HUDEP-2 (cell line): Measurements from ENCODE around the gene TPST2.
A peak's percentile ranks its signal among the peaks of the same experiment; 100 is the strongest.

Source experiments
- DNase-seq, 76 experiments: peaks; one replicate each; lab custom pipeline; 2025; ENCODE audit not compliant: unreplicated experiment in 76 of 76; lab: John Stamatoyannopoulos, UW

TPST2 gene

DNA sequence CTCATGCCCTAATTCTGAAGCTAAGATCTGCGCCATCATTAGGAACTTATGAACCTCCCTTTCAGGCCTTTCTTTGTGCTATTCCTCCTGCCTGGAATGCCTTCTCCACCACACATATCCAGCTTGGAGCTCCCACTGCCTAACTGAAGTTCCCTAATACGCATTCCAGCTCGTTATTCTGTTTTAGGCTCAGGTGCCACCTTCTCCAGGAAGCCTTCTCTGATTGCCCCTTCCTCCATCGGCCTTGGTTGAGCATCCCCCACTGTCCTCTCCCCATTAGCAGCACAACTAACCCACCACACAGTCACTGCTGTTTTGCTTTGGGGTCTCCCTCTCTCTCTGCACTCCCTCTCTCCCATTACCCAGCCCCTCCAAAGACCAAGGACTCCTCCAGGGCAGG, 22.7 kb upstream of the TPST2 start:
- no peak for DNase-seq

DNA sequence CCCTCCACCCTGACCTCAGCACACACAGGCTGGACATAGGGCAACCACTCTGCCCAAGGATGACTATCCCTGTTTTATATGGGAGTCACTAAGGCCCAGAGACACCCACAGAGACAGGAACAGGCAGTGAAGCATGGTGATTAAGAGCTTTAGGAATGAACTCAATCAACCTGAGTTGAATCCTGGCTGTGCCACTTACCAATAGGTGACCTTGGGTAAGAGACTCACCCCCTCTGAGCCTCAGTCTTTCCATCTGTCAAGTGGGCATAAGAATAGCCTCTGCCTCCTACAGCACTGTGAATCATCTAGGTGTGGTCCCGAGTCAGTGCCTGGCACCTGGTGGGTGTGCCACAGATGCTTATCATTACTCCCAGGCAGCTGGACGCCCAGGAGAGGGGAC, 21.1 kb upstream of the TPST2 start:
- DNase-seq, result peak in 7 of 76 experiments; percentile 13 to 35 (median 20)

DNA sequence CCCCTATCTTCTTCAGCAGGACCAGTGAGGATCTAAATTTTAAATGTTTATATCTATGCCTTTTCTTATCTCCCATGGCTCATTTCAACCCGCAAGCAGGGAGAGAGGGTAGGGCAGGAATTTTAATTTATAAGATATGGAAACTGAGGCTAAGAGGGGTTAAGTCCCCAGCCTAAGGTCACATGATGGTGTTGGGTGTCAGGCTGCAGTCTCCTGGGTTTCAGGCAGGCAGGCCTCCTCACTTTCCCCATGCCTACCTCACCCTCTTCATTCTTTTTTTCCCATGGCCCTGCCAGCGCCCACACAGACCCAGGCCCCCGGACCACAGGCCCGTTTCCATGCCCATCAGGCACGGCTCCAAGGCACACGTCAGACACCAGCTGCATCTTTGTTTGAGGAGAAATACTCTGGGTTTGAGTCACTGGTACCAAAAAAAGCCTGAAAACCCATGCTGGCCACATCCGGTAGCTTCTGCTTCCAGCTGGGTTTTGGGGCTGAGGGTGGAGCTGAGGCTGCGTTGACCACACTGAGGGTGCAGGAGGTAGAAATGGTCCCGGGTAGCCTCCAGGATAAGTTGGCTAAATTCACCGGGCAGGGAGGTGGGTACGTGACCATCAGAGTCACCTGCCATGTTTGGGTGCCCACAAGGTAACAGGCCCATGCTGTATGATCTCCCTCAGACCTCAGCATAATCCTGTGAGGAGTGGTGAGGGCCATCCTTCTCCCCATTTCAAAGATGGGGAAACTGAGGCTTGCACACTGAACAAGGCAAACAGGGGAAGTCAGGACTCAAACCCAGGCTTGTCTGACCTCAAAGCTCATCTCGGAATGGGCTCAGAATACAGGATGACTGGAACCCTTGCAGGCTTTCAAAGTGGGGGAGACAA, 20.4 kb upstream of the TPST2 start:
- DNase-seq, result no peak

DNA sequence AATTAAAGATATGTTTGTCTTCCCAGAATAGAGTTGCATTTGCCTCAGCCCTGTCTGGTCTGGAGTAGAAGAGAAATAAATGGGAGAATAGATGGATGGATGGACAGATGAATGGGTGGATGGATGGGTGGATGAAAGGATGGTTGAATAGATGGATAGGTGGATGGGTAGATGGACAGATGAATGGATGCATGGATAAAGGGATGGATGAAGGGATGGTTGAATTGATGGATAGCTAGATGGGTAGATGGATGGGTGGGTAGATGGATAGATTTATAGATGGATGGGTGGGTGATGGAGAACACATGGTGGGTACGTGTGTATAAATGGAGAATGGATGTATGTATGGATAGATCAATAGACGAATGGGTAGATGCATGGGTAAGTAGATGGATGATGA, 19.4 kb upstream of the TPST2 start:
- no peak for DNase-seq

DNA sequence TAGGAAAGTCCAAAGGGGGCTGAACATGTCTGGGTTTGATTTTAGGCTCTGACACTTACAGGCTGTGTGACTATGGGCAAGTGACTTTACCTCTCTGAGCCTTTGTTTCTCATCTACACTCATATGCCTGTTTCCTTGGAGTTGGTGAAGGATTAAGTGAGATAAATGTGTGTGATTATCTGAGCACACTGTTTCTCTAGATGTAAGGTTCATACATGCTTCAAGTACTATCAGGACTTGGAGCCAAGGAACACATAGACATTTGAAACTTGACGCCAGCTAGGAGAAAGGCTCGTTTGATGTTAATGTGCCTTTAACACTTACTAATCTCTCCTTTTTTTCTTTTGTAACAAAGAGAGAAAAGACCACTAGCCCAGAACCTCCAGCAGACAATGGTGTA, 18.2 kb upstream of the TPST2 start:
- DNase-seq, result no peak

DNA sequence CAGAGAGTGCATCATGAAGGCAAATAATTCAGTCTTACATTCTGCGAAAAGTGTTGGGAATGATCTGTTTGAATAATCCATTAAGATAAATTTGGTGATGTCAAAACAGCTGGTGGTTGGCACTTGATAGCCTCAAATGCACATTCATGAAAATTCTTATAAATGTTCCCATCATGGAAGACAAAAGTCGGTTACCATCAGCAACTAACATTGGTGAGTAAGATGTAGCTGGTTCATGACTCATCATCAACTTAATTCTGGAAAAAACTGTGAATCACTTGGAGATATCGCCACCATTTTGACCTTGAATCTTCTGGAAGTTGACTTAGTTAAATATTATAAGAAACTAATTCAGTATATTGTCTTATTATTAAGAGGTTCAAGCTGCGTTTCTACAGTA, 16.7 kb upstream of the TPST2 start:
- DNase-seq, result peak in 5 of 76 experiments; percentile 17 to 59 (median 38)

DNA sequence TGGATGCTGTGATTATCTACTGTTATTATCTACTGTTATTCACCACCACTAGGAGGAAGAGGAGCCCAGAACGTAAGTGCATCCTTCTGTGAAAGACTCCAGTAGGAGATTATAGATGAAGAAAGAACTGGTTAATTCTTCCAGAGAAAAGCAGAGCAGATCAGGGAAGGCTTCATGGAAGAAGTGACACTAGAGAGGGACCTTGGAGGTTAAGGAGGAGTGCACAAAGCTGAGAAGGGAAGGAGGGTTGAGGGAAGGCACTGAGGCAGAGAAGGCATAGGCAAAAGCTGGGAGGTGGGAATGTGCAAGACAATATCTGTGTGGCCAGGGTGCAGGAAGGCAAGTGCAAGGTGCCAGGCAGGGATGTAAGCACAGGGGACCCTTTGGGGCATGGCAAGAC, 14.4 kb upstream of the TPST2 start:
- DNase-seq, result no peak

DNA sequence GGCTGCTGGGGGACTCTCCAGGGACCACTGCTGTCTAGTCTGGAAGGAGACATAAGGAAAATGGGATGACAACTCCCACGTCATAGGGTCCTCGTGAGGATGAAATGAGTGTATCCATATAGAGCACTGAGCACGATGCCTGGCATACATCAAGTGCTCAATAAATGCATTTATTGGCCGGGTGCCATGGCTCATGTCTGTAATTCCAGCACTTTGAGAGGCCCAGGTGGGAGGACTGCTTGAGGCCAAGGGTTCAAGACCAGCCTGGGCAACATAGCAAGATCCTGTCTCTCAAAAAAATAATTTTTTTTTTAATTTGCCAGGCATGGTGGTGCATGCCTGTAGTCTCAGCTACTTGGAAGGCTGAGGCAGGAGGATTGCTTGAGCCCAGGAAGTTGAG, 12.2 kb upstream of the TPST2 start:
- no peak for DNase-seq

DNA sequence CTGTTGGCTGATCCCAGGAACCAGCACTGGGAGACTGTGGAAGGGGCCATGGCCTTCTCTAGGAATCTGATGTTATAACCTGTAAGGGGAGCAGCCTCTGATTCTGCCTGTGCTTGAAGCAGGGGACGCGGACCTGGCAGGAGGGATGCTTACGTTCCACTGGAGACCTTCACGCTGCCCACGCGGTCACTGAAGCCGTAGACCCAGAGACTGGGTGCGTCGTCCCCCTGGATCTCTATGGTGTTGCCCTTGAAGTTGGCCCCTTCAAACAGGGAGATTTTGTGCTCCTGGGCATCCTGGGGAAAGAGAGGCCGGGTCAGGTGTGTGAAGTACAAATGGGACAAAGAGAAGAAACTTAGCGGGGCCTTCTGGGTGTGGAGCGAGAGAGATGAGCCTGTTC, 11.8 kb upstream of the TPST2 start:
- no peak for DNase-seq

DNA sequence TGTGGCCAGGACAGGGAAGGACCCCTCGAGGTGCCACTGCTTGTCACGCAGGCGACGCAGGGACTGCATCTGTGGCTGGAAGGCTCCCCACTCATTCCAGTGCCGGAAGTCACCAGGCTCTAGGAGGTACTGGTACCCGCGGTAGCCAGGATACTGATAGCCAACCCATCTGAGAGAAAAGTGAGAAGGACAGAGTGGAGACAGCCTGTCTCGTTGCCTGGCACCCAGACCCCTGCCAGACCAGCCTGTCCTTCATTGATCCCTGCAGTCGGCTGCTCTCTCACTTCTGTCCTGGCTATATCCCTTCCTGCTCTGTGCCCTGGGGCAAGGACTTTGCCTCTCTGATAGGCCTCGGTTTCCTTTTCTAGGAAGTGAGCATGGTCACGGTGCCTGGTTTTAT, 9.6 kb upstream of the TPST2 start:
- no peak for DNase-seq

DNA sequence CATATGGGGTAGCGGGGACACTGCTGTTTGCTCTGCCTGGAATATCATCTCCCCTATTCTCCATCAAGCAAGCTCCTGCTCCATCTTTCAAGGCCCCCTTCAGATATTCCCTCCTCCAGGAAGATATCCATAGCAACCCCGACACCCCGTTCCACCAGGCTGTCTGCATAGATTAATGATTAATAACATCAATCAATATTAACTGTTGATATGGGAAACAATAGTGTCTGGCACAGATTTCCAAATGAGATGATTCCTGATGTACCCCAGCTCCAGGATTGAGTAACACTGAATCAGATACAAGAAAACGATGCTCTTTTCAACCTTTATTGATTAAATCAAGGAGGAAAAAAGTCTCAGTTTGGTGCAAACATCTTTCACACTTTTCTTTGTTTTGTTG, 7.5 kb upstream of the TPST2 start:
- DNase-seq, result no peak

DNA sequence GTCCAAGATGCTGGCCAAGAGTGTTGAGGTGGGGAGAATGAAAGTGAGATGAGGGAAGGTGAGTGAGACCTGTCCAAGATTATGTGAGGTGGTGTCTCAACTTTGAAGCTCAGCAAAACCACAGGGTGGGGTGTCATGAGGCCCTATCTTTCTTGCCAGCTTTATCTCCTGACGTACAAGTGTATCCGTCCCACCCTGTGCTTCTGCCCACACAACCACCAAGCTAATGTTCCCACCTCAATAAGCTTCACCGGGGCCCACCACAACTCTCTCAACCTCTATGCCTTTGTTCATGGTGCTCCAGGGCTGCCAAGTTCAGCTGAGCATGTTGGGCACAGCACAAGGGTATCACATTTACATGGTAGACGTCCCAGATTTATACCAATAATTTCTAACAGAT, 7.1 kb upstream of the TPST2 start:
- peak in 71 of 76 experiments; percentile 29 to 89 (median 67) for DNase-seq

DNA sequence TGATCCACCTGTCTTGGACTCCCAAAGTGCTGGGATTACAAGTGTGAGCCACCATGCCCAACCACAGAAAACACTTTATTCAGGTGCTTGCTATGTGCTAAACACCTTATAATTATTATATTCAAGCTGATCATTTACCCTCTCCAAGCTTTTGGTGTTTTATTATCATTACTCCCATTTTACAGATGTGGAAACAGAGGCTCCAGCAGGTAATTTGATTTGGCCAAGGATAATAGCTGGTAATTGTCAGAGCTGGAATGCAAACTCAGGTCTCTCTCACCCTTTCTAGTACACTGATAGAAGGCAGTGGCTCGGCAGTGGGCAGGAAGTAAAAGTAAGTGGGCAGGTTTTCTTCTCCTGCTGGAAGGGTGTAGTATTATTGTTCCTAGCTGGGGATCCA, 3.8 kb upstream of the TPST2 start:
- DNase-seq, result no peak

DNA sequence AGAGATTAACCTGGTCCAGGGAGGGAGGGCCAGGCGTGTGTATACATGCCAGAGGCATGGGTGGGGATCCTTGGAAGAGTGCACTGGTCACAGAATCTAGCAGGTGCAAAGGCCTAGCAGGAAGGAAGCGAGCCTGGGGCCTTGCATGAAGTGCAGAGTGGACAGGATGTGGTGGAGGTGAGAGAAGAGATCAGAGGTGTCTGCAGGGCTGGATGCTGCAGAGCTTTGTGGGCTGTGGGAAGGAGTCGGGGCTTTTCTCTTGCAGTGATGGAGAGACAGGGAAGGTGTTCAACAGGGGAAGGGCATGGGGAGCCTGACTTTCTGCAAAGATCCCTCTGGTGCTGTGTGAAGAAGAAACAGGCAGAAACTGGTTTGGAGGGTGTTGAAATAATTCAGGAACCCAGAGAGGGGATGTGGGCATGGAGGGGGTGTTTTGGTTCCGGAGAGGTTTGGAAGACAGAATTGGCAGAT, 2.5 kb upstream of the TPST2 start:
- no peak for DNase-seq

DNA sequence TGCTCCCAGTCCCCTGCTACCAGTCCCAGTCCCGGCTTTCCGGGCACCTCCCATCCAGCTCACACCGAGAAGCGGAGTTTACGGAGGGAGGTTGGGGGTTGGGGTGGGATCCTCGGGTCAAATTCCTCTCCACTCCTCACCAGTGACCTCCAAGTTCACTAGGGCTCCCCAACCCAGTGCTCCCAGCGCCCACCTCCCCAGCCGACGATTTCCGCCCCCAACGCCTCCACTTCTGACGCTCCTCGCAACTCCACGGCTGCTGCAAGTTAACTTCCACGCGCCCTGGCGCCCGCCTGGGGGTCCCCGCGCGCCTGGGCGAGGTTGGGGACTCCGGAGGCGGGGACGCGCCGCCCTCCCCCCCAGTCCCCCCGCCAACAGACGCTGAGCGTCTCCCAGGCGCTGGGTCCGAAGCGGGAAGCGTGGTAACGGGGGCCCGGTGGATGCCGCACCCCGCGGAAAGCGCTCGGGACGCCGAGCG, 526 bp downstream of the TPST2 start:
- peak in 22 of 76 experiments; percentile 17 to 45 (median 32) for DNase-seq

DNA sequence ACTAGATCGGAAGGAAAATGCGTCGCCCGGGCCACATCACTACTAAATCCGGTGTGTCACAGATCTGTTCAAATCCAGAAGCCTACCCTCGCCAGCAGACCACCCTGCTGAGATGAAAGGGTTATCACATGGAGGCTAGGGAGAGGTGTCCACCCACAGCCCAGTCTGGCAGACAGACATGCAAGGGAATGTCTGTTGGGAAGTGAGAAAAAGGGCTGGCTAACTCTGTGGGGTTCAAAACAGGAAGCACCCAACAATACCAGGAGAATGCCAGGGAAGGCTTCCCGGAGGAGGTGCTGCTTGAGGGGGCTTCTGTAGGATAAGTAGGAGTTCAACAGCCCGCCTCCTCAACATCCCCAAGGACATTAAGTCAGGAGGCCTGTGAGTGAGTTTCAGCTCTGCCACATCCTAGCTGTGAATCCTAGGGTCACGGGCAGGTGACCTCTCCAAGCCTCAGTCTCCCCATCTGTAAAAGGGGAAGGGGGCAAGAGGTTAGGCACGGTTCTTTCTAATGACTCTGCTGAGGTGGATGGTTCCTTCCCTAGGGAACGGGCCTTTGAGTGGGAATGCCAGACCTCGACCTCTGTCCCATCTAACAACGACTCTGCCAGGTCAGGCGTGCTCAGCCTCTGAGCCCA, 1.1 kb downstream of the TPST2 start:
- peak in 19 of 76 experiments; percentile 8 to 52 (median 36) for DNase-seq

DNA sequence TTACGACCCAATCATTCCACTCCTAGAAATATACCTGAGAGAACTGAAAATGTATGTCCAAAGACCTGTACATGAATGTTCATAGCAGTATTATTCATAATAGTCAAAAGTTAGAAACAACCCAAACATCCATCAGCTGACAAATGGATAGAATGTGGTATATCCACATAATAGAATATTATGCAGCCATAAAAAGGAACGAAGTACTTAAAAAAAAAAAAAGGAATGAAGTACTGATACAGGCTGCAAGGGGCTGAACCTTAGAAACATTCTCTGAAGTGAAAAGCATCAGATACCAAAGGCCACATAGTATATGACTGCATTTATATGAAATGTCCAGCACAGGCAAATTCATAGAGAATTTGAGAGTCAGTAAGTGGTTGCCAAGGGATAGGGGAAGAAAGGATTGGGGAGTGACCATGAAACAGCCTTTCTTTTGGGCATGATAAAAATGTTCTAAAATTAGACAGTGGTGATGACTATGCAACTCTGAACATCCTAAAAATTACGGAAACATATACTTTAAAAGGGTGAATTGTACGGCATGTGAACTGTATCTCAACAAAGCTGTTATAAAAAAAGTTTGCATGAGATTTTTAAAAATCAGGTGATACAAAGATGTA, 1.8 kb downstream of the TPST2 start:
- DNase-seq, result peak in 10 of 76 experiments; percentile 14 to 44 (median 29)

DNA sequence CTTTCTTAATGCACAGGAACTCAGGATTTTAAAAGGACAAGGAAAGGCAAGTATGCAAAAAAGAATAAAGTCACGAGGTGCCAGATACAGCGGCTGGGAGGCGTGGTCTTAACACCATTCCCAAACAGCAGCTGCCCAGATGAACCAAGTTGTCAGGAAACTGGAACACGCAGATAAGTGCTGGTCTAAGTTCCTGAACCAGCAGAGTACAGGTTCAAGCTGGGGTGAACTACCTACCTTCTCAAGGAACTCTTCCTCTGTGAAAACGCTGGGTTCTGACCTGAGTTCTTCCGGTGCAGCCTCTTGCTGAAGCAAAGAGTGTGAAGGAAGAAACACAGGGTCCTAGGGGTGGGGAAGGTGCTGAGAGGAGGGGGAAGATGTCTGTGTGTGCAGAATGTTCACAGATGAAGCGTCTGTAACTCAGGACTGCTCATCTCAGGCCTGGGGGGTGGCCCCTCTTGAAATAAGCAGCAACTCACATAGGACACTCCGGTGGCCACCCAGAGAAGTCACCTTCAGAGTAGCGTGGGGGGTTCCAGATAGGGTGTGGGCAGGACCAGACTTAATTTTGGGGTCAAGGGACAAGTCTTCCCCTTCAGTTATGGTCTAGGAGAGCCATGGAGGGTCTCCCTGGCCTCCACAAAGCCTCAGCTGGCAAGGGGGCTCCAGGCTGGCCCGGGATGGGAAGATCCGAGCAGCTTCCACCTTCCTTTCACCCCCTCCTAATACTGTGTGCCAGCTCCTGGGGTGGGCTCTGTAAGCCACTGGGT, 3.2 kb downstream of the TPST2 start:
- peak in 26 of 76 experiments; percentile 18 to 57 (median 32) for DNase-seq

DNA sequence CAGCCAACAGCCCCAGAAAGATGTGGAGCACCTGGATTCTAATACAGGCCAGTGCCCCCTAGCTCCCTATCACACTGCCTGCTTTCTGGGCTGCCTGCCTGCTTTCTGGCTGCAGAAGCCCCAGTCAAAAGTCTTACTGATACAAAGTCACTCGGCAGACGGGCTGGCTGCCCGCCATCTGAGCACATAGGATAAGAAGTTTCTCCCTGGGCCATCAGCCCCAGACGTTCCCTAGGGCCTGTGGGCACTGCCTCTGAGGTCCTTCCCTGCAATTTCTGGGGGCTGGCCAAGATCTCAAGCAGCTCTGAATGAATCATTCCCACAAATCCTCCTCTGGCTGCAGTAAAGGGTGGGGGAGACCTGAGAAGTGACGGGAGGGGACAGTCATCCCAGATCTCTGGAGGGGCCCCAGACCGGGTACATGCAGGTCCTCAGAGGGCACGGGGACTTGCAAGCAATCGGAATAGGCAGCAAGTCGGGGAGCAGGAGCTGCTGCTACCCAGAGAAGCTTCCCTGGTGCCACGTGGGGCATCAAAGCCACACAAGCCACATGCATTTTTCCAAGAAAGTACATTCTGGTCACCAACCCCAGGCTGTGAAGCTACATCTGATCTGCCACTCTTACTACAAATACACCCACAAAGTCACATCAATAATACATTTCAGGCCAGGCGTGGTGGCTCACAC, 4.7 kb downstream of the TPST2 start:
- peak in 75 of 76 experiments; percentile 34 to 97 (median 93) for DNase-seq

DNA sequence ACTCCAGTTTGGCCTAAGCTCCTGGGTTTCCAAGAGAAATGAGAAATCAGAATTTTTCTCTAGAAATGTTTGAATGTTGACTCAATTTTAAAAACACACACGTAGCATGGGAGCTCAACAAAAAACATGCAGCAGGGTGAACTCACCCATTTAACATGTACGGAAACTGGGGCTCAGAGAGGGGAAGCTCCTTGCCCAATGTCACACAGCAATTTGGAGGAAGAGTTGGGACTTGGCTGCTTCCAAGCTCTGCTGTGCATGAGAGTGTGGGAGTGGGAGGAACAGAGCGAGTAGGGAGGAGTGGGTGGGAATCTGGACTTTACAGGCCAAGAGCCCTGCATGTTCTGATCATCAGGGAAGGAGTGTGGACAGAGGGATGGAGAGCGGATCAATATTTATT, 5.9 kb downstream of the TPST2 start:
- DNase-seq, result no peak
